GM12864 (cell line): Measurements from ENCODE around the gene RAI2.

Source experiments
- DNase-seq: peaks from one replicate; pipeline ENCODE4 v3.0.0-alpha.2; 2011; ENCODE audit warnings: low read depth
- H3K4me3 ChIP-seq: 2 replicates; pipeline ENCODE4 v1.5.1; 2011; ENCODE audit warnings: mild to moderate bottlenecking, low read depth, low read length, control low read depth
- CTCF ChIP-seq: IDR thresholded peaks from 2 replicates; pipeline ENCODE4 v1.5.1; 2011; ENCODE audit warnings: low read depth, mild to moderate bottlenecking, moderate library complexity, low read length, control low read depth, inconsistent platforms; ENCODE audit errors: missing control alignments

Gene RAI2

DNA sequence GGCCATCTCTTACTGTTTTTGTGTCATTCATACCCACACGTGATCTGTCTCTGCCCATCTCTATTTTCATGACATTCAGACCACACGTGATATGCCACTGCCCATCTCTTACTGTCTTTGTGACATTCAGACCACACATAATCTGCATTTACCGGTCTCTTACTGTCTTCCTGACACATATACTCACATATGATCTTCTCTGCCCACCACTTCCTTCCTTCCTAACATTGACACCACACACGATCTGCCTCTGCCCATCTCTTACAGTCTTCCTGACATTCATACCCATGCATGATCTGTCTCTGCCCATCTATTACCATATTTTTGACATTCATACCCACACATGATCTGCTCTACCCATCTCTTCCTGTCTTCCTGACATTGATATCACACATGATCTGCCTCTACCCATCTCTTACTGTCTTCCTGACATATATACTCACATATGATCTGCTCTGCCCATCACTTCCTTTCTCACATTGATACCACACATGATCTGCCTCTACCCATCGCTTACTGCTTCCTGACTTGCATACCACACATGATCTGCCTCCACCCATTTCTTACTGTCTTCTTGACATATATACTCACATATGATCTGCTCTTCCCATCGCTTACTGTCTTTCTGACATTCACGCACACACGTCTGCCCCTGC is 87.7 kb downstream of the RAI2 start:
- TF ChIP-seq CTCF, result no peak
- H3K4me3 ChIP-seq, result no peak overlapping the region
- DNase-seq, result no peak

DNA sequence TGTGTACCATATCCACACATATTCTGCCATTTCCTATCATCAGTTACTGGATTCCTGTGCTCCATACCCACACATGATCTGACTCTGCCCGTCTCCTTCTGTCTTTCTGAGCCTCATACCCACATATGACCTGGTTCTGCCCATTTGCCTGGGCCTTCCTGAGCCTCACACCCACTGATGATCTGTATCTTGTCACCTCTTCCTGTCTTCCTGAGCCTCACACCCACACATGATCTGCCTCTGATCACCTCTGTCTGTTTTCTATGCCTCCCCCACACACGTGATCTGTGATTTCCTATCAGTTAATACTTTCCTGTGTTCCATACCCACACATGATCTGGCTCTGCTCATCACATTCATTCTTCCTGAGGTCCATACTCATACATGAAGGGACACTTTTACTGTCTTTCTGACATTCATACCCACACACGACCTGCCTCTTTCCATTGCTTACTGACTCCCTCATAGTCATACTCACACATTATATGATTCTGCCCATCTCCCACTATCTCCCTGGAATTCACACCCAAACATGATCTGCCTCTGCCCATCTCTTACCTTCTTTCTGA is 91.3 kb downstream of the RAI2 start:
- no peak overlapping the region for H3K4me3 ChIP-seq
- no peak for DNase-seq
- TF ChIP-seq CTCF, result no peak

DNA sequence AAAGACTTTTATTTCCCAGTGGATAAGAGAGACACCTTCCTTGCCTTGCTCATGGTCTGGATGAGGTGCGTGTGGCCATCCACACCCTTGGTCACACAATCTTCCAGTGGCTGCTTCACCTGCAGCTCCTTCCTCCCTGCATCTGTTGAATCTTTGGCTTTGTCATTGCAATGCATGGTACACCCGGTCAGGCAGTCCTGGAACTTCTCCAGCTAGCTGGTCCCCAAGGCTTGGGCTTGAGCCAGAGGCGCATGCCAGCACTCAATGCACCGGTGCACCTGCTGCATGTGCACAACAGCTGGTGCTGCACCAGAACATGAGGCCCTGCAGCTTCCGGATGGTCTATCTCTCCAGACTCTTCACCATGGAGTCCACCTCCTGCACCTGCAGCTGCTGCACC is 92.1 kb downstream of the RAI2 start:
- no peak overlapping the region for H3K4me3 ChIP-seq
- TF ChIP-seq CTCF, result no peak
- DNase-seq, result no peak

DNA sequence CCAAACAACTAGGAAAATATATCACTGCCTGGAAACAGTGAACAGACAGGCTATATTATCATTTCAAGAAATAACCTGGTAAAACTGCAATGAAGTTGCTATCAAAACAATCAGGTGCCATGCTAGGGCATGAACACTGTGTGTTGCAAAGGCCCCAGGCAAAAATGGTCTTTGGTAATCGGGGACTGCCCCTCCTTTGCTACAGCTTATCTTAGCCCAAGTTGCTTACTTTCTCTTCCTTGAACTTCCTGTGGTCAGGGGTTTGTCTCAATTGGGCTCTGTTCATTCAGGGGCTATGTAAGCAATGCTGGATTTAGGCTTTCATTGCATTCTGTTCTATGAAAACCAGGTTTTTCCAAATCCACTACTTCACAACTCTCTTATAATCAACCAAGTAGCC is 93.4 kb downstream of the RAI2 start:
- no peak overlapping the region for H3K4me3 ChIP-seq
- DNase-seq, result no peak
- TF ChIP-seq CTCF, result no peak

DNA sequence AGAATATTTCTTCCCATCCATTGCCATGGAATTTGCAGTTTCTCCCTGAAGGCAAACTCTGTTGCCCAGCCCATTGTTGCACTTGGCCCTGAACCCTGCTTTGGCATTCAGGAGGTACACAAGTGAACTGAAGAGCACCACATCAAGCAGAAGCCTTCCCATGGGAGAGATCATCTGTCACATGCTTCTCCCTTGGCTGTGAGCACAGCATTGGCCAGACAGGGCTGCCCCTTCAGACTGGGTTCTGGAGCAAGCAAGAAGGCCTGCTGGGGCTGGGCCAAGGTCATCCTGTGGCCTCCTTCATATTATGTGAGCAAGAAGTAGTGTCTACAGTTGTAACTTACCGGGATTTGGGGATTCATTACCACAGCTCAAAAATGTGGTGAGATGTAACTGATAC is 101.1 kb downstream of the RAI2 start:
- no peak for DNase-seq
- no peak overlapping the region for H3K4me3 ChIP-seq
- no peak for TF ChIP-seq CTCF

DNA sequence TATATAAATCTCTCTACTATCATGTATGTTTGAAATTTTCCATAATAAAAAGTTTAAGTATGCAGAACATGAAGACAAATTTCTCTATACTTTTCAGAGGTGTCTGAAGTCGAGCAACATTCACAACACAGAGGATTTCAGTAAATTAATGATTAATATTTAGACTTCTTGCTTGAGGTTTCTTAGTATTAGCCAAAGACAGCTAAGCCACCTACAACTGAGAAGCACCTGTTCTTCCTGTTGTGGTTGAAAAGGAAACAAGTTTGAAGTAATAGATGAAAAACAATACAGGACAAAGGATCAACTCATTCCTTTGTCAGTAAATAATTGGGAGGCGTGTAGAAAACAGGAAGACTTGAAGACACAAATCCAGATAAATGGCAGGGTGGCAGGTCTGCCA is 102.7 kb downstream of the RAI2 start:
- DNase-seq, result no peak
- no peak overlapping the region for H3K4me3 ChIP-seq
- TF ChIP-seq CTCF, result no peak

DNA sequence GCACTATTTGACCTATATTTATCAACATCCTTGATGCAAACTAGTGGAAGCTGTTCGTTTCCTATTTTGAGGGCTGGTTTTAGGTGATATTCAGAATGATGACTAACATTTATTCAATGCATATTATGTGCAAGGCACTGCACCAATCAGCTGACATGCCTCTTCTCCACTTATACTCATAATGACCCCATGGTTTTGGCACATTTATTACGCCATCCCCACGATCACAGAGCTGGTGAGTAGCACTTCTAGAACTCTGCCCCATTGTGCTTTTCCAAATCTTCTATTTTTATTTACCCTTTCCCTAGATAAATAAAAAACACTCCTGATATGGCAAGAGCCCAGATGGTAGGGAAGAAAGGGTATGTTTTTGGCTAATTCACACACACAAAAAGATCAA is 110.7 kb downstream of the RAI2 start:
- TF ChIP-seq CTCF, result no peak
- H3K4me3 ChIP-seq, result no peak overlapping the region
- DNase-seq, result no peak
